ENCODE data around the gene MAP2. TPM values are rescaled to one million over a fixed set of nuclear protein-coding genes. Genes with fewer than 3 reads are reported as not detected.

The MAP2 gene
- total RNA-seq, 4 donors from 2014 or later = 73.8 to 211 (median 122) TPM

DNA sequence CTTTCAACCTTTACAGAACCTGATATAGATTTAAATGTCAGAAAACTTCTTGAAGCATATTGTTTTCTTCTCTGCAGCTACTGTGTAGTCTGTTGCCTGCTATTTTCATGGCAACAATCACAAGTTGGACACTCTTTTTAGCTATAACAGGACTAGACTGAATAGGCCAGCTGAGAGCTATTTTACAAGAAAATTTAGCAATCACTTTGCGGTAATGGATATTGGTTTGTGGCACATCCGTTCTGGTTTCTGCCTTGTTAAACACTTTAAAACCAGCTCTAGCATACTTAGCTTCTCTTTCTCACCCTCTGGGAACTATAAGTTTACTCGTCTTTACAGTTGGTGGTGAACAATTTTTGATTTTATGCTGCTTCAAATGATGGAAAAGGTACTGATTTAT lies 125.7 kb downstream of the MAP2 start:
- no peak for DNase-seq
- Histone ChIP-seq H3K27me3 (no peaks in the 10 kb centered on the region), H3K36me3 (no peaks in the 10 kb centered on the region), H3K4me1 (no peaks in the 10 kb centered on the region), H3K4me3 (replicated peaks in 1 of 3) (no peak overlapping the region), H3K27ac (no peak overlapping the region), H3K9me3 (no peaks in the 10 kb centered on the region)
- intact Hi-C loops (cut with DNase I) = no loop called here
- TF ChIP-seq, protein P1, sequence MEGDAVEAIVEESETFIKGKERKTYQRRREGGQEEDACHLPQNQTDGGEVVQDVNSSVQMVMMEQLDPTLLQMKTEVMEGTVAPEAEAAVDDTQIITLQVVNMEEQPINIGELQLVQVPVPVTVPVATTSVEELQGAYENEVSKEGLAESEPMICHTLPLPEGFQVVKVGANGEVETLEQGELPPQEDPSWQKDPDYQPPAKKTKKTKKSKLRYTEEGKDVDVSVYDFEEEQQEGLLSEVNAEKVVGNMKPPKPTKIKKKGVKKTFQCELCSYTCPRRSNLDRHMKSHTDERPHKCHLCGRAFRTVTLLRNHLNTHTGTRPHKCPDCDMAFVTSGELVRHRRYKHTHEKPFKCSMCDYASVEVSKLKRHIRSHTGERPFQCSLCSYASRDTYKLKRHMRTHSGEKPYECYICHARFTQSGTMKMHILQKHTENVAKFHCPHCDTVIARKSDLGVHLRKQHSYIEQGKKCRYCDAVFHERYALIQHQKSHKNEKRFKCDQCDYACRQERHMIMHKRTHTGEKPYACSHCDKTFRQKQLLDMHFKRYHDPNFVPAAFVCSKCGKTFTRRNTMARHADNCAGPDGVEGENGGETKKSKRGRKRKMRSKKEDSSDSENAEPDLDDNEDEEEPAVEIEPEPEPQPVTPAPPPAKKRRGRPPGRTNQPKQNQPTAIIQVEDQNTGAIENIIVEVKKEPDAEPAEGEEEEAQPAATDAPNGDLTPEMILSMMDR (IDR thresholded peaks at IDR 0.05) = no peak
- no peak for TF ChIP-seq POLR2A (IDR thresholded peaks at IDR 0.05)
- WGBS, 2 donors = 87 to 93% methylated on average over 3 of the region's 3 CpGs

DNA sequence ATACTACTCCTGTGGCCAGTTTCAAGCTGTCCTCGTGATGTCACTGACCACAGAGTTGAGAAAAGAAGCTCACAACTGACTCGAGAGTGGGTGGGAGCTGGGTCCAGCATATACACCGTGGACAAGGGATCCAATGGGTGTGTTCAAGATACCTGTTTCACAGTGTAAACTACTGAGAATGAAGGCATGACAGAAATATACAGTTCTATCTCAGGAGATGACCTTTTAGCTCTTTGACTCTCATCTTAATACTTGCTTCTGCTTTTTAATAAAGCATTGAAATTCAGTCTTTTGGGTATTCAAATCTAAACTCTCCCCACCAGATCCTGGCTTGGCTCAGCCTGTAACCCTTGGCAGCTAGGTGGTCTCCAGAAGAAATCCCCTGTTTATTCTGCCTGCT lies 130.1 kb downstream of the MAP2 start:
- no peaks in the 10 kb centered on the region for H3K9me3 ChIP-seq
- no peak overlapping the region for H3K4me3 ChIP-seq (replicated peaks in 1 of 3)
- TF ChIP-seq, protein P1 (IDR thresholded peaks at IDR 0.05) = no peak
- no peak for TF ChIP-seq POLR2A (IDR thresholded peaks at IDR 0.05)
- intact Hi-C loops (cut with DNase I) = loop anchor here (10.0 kb wide), 1 partner anchor 129 kb away; the partner anchor contains the start of gene MAP2
- no peaks in the 10 kb centered on the region for H3K27me3 ChIP-seq
- DNase-seq = no peak
- no peaks in the 10 kb centered on the region for H3K36me3 ChIP-seq
- 89 to 93% methylated on average over 3 of the region's 3 CpGs for WGBS, 2 donors
- no peaks in the 10 kb centered on the region for H3K4me1 ChIP-seq
- no peak overlapping the region for H3K27ac ChIP-seq

DNA sequence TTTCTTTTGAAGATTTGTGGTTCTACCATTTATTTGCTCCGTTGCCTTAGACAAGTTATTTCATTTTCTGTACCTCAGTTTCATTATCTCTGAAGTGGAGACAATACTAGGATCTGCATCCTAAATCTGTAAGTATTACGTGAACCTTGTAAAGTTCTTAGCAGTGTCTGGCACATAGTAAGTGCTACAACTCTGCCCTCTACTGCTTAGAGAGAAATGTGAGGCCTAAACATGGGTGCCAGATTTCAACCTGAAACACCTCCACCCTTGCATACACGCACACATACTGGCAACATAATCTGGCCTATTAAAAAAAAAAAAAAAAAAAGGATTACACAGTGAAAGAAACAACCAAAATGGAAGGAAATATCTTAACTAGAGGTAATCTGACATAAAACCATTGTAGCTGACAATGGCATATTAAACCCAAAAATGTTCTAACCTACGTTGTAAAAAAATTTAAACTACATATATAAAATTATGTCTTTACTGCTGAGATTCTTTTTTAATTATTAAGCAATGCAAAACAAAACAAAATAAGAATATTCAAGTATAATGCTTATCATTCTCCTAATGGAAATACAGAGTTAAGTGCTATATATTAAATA lies 132.6 kb downstream of the MAP2 start:
- H3K27me3 ChIP-seq = no peaks in the 10 kb centered on the region
- no peaks in the 10 kb centered on the region for H3K4me1 ChIP-seq
- no peaks in the 10 kb centered on the region for H3K9me3 ChIP-seq
- TF ChIP-seq, protein P1 (IDR thresholded peaks at IDR 0.05) = peak in 3 of 6 experiments; percentile 48 to 60 (median 51)
- no peak for TF ChIP-seq POLR2A (IDR thresholded peaks at IDR 0.05)
- 66 to 70% methylated on average over 4 of the region's 4 CpGs for WGBS, 2 donors
- DNase-seq = no peak
- no peak overlapping the region for H3K27ac ChIP-seq
- intact Hi-C loops (cut with DNase I) = loop anchor here (10.0 kb wide), 1 partner anchor 132 kb away; the partner anchor contains the start of gene MAP2
- H3K36me3 ChIP-seq = no peaks in the 10 kb centered on the region
- no peak overlapping the region for H3K4me3 ChIP-seq (replicated peaks in 1 of 3)

DNA sequence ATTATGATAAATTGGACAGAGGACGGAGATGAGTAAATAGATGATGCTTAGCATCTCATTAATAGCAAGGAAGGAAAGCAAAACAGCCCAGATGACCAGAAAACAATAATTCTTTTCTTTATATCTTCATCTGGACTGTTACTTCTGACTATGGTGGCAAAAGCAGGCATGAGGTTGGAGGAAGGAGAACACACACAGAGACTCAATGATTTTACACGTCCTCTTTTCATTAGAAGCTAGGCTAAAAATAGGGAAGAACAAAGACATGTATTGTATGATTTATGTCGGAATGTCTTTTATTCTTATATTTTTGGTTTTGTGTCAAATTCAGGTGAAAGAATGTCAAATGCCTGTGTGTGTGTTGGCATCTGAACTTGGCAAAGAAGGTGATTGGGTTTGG lies 137.1 kb downstream of the MAP2 start:
- Histone ChIP-seq H3K36me3 (no peaks in the 10 kb centered on the region), H3K4me1 (peaks cover 0 to 3% of the 10 kb centered on the region in 2 donors), H3K27me3 (no peaks in the 10 kb centered on the region), H3K9me3 (no peaks in the 10 kb centered on the region), H3K27ac (no peak overlapping the region), H3K4me3 (replicated peaks in 1 of 3) (no peak overlapping the region)
- intact Hi-C loops (cut with DNase I) = no loop called here
- no peak for TF ChIP-seq POLR2A (IDR thresholded peaks at IDR 0.05)
- TF ChIP-seq, protein P1 (IDR thresholded peaks at IDR 0.05) = no peak
- no peak for DNase-seq
- WGBS, 2 donors = 89 to 92% methylated on average over 3 of the region's 3 CpGs

DNA sequence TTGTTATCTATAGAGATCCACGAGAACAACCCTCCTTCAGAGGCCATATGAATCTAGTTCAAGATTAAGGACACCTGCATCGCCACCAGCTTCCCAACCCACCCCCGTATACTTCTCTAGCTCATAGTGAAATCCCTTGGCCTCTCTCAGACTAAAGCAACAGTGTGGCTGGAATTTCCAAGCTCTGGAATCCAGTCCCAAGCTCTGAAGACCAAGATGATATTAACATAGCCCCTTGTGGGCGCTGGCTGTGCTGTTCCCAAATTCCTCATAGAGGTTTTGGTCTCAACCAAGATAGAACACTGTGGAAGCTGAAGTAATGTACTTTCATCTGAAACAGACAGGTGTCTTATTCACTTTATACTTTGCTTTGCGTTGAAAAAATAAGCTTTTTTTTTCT lies 139.6 kb downstream of the MAP2 start:
- no peak overlapping the region for H3K4me3 ChIP-seq (replicated peaks in 1 of 3)
- H3K36me3 ChIP-seq = no peaks in the 10 kb centered on the region
- intact Hi-C loops (cut with DNase I) = no loop called here
- H3K27me3 ChIP-seq = no peaks in the 10 kb centered on the region
- no peak for DNase-seq
- peaks cover 0 to 11% of the 10 kb centered on the region in 2 donors for H3K4me1 ChIP-seq
- H3K9me3 ChIP-seq = no peaks in the 10 kb centered on the region
- no peak overlapping the region for H3K27ac ChIP-seq
- no peak for TF ChIP-seq POLR2A (IDR thresholded peaks at IDR 0.05)
- TF ChIP-seq, protein P1 (IDR thresholded peaks at IDR 0.05) = no peak
- WGBS, 2 donors = 93 to 95% methylated on average over 5 of the region's 5 CpGs
